Measurements from ENCODE around the gene SDC3.

DNA sequence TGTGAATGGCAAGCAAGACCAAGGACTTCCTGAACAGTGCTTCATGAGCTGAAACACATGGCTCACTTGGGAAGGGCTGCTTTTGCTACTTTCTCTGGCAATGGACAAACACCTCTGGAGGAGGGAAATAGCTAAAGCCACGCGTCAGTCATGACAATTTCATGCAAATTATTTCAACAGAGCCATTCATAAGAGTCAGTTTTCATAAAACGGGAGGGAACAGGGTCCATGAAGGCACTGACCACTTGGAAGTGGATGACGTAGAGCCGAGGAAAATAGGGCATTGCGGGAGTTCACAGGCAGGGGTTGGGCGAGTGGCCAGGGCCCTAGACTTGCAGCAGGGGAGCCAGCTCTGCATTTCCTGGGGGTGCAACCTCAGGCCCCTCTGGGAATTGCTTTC, 43.9 kb downstream of the SDC3 start:
- TF ChIP-seq FOXM1 (IDR thresholded peaks at IDR 0.05; ENCODE audit: low read depth, low read length) (no peak), ATF2 (IDR thresholded peaks at IDR 0.05; ENCODE audit: low read length) (no peak)
- TF ChIP-seq, protein P1, sequence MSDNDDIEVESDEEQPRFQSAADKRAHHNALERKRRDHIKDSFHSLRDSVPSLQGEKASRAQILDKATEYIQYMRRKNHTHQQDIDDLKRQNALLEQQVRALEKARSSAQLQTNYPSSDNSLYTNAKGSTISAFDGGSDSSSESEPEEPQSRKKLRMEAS (IDR thresholded peaks at IDR 0.05; ENCODE audit: low read depth, low read length): no peak
